SK-N-SH (cell line): Measurements from ENCODE around the gene KANK4.

Experiments used
- ELF1 ChIP-seq: IDR thresholded peaks from 2 replicates; pipeline ENCODE4 v1.4.0; 2012
- EP300 ChIP-seq, 2 experiments: IDR thresholded peaks; 2 replicates each; pipeline versions ENCODE4 v1.4.0 to v1.6.1; 2012; ENCODE audit warnings: borderline replicate concordance in 1 of 2, low read depth in 1 of 2, low read length in 1 of 2
- FOSL2 ChIP-seq: IDR thresholded peaks from 2 replicates; pipeline ENCODE4 v1.4.0; 2012; ENCODE audit warnings: low read depth, mild to moderate bottlenecking, moderate library complexity, borderline replicate concordance
- FOXJ3 ChIP-seq: sonication (generic); formaldehyde crosslinking; IDR thresholded peaks from 2 replicates; pipeline ENCODE4 v1.5.1; 2020; ENCODE audit warnings: mild to moderate bottlenecking, missing genetic modification reagents
- JUND ChIP-seq: IDR thresholded peaks from 2 replicates; pipeline ENCODE4 v1.4.0; 2012
- NFIC ChIP-seq: IDR thresholded peaks from 2 replicates; pipeline ENCODE4 v1.4.0; 2012; ENCODE audit warnings: borderline replicate concordance
- POLR2AphosphoS5 ChIP-seq: IDR thresholded peaks from 2 replicates; pipeline ENCODE4 v1.6.1; 2012; ENCODE audit warnings: low read depth, low read length
- RXRA ChIP-seq: IDR thresholded peaks from 2 replicates; pipeline ENCODE4 v1.4.0; 2012; ENCODE audit warnings: low read depth, mild to moderate bottlenecking, borderline replicate concordance
- TEAD4 ChIP-seq: IDR thresholded peaks from 2 replicates; pipeline ENCODE4 v1.4.0; 2012; ENCODE audit warnings: mild to moderate bottlenecking, borderline replicate concordance; ENCODE audit not compliant: insufficient read depth
- TF ChIP-seq, protein P1 (sequence below): IDR thresholded peaks from 2 replicates; pipeline ENCODE4 v1.4.0; 2012; ENCODE audit warnings: low read depth, borderline replicate concordance
- TF ChIP-seq, protein P2 (sequence below): IDR thresholded peaks from 2 replicates; pipeline ENCODE4 v1.4.0; 2012; ENCODE audit warnings: low read depth
- TF ChIP-seq, protein P3 (sequence below): fragments of 200-600 bp; sonication (generic); IDR thresholded peaks from 2 replicates; pipeline ENCODE4 v1.6.1; 2017; ENCODE audit warnings: antibody characterized with exemption, mild to moderate bottlenecking, moderate library complexity
- TF ChIP-seq, protein P4 (sequence below): IDR thresholded peaks from 2 replicates; pipeline ENCODE4 v1.6.1; 2012; ENCODE audit warnings: mild to moderate bottlenecking, low read depth, low read length, moderate library complexity

DNA sequence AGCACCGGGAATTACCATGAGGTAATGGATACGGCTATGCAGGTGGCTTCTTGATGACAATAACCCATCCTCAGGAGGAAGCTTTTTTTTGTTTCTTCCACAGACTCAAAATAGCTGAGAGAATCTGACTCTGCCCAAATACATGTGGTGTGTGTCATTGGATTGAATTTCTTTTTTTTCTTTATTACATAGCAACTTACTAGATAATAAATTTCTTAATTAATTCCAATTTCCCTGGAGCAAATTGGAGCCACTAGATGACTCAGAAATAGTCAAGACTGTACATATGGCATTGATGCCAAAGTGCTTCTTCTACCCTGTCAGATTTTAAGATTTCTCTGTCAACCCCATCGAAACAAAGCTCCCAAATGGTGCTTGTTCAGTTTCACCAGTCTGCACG lies 81.9 kb downstream of the KANK4 start:
- TF ChIP-seq, protein P1, sequence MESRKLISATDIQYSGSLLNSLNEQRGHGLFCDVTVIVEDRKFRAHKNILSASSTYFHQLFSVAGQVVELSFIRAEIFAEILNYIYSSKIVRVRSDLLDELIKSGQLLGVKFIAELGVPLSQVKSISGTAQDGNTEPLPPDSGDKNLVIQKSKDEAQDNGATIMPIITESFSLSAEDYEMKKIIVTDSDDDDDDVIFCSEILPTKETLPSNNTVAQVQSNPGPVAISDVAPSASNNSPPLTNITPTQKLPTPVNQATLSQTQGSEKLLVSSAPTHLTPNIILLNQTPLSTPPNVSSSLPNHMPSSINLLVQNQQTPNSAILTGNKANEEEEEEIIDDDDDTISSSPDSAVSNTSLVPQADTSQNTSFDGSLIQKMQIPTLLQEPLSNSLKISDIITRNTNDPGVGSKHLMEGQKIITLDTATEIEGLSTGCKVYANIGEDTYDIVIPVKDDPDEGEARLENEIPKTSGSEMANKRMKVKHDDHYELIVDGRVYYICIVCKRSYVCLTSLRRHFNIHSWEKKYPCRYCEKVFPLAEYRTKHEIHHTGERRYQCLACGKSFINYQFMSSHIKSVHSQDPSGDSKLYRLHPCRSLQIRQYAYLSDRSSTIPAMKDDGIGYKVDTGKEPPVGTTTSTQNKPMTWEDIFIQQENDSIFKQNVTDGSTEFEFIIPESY = no peak
- TF ChIP-seq NFIC (no peak), POLR2AphosphoS5 (no peak), EP300 (IDR thresholded peaks at IDR 0.05; ENCODE audit: borderline replicate concordance in 1 of 2, low read depth in 1 of 2, low read length in 1 of 2) (no peak), FOSL2 (no peak), TEAD4 (no peak), ELF1 (no peak), RXRA (no peak), JUND (no peak), FOXJ3 (CRISPR knock-in tag) (no peak)
- TF ChIP-seq, protein P2, sequence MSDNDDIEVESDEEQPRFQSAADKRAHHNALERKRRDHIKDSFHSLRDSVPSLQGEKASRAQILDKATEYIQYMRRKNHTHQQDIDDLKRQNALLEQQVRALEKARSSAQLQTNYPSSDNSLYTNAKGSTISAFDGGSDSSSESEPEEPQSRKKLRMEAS = no peak
- TF ChIP-seq, protein P3, sequence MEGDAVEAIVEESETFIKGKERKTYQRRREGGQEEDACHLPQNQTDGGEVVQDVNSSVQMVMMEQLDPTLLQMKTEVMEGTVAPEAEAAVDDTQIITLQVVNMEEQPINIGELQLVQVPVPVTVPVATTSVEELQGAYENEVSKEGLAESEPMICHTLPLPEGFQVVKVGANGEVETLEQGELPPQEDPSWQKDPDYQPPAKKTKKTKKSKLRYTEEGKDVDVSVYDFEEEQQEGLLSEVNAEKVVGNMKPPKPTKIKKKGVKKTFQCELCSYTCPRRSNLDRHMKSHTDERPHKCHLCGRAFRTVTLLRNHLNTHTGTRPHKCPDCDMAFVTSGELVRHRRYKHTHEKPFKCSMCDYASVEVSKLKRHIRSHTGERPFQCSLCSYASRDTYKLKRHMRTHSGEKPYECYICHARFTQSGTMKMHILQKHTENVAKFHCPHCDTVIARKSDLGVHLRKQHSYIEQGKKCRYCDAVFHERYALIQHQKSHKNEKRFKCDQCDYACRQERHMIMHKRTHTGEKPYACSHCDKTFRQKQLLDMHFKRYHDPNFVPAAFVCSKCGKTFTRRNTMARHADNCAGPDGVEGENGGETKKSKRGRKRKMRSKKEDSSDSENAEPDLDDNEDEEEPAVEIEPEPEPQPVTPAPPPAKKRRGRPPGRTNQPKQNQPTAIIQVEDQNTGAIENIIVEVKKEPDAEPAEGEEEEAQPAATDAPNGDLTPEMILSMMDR = no peak
- TF ChIP-seq, protein P4, sequence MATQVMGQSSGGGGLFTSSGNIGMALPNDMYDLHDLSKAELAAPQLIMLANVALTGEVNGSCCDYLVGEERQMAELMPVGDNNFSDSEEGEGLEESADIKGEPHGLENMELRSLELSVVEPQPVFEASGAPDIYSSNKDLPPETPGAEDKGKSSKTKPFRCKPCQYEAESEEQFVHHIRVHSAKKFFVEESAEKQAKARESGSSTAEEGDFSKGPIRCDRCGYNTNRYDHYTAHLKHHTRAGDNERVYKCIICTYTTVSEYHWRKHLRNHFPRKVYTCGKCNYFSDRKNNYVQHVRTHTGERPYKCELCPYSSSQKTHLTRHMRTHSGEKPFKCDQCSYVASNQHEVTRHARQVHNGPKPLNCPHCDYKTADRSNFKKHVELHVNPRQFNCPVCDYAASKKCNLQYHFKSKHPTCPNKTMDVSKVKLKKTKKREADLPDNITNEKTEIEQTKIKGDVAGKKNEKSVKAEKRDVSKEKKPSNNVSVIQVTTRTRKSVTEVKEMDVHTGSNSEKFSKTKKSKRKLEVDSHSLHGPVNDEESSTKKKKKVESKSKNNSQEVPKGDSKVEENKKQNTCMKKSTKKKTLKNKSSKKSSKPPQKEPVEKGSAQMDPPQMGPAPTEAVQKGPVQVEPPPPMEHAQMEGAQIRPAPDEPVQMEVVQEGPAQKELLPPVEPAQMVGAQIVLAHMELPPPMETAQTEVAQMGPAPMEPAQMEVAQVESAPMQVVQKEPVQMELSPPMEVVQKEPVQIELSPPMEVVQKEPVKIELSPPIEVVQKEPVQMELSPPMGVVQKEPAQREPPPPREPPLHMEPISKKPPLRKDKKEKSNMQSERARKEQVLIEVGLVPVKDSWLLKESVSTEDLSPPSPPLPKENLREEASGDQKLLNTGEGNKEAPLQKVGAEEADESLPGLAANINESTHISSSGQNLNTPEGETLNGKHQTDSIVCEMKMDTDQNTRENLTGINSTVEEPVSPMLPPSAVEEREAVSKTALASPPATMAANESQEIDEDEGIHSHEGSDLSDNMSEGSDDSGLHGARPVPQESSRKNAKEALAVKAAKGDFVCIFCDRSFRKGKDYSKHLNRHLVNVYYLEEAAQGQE = no peak
